Neuronal stem cell (in vitro differentiated cells): ENCODE data around the gene SPAG5.
A peak's percentile ranks its signal among the peaks of the same experiment; 100 is the strongest.

Experiments
- DNase-seq: peaks from one replicate; pipeline ENCODE4 v3.0.0-alpha.2; 2013; ENCODE audit warnings: low spot score
- H2AFZ ChIP-seq: one replicate; pipeline ENCODE4 v1.6.1; 2013; ENCODE audit warnings: mild to moderate bottlenecking, low read length, inconsistent platforms
- H2AK5ac ChIP-seq: 2 replicates; pipeline ENCODE4 v1.6.1; 2013; ENCODE audit warnings: low read depth, mild to moderate bottlenecking, inconsistent platforms, low read length, moderate library complexity, mixed read lengths
- H2BK120ac ChIP-seq: 2 replicates; pipeline ENCODE4 v1.6.1; 2013; ENCODE audit warnings: low read depth, mild to moderate bottlenecking, inconsistent platforms, low read length, moderate library complexity, mixed read lengths
- H2BK12ac ChIP-seq: one replicate; pipeline ENCODE4 v1.6.1; 2013; ENCODE audit warnings: low read length, inconsistent platforms
- H2BK15ac ChIP-seq: 2 replicates; pipeline ENCODE4 v1.6.1; 2013; ENCODE audit warnings: mild to moderate bottlenecking, low read length, inconsistent platforms, mixed read lengths
- H2BK5ac ChIP-seq: one replicate; pipeline ENCODE4 v1.6.1; 2013; ENCODE audit warnings: inconsistent platforms, mild to moderate bottlenecking, low read length, moderate library complexity
- H3K14ac ChIP-seq: one replicate; pipeline ENCODE4 v1.6.1; 2013; ENCODE audit warnings: low read length, inconsistent platforms
- H3K18ac ChIP-seq: 2 replicates; pipeline ENCODE4 v1.6.1; 2013; ENCODE audit warnings: low read length, inconsistent platforms
- H3K23ac ChIP-seq: 2 replicates; pipeline ENCODE4 v1.6.1; 2013; ENCODE audit warnings: low read depth, mild to moderate bottlenecking, mixed read lengths, low read length, inconsistent platforms; ENCODE audit not compliant: poor library complexity
- H3K27ac ChIP-seq: replicated peaks from 3 replicates; pipeline ENCODE4 v1.5.1; 2013; ENCODE audit warnings: low read length, inconsistent platforms
- H3K27me3 ChIP-seq, 3 experiments: 2 replicates each; pipeline ENCODE4 v1.6.1; 2013; ENCODE audit warnings: low read length in 3 of 3, mild to moderate bottlenecking in 2 of 3, inconsistent platforms in 1 of 3, low read depth in 1 of 3, mixed read lengths in 1 of 3, moderate library complexity in 1 of 3; ENCODE audit not compliant: control insufficient read depth in 3 of 3, insufficient read depth in 3 of 3
- H3K36me3 ChIP-seq, 2 donors: replicated peaks in 1 of 2; 2 replicates each; pipeline ENCODE4 v1.6.1; 2013; ENCODE audit warnings: low read length in 2 of 2; ENCODE audit not compliant: control insufficient read depth in 2 of 2, insufficient read depth in 2 of 2
- H3K4ac ChIP-seq: 2 replicates; pipeline ENCODE4 v1.6.1; 2013; ENCODE audit warnings: inconsistent platforms, mild to moderate bottlenecking, low read length, moderate library complexity
- H3K4me1 ChIP-seq, 2 donors: 1 replicate in 1 of 2; 2 replicates in 1 of 2; pipeline ENCODE4 v1.6.1; 2013; ENCODE audit warnings: low read length in 2 of 2, low read depth in 1 of 2; ENCODE audit not compliant: control insufficient read depth in 2 of 2, insufficient read depth in 1 of 2
- H3K4me2 ChIP-seq: one replicate; pipeline ENCODE4 v1.6.1; 2013; ENCODE audit warnings: mild to moderate bottlenecking, low read length, inconsistent platforms; ENCODE audit not compliant: insufficient read depth, poor library complexity, severe bottlenecking
- H3K4me3 ChIP-seq, 2 donors: 2 replicates each; pipeline ENCODE4 v1.5.1; 2013; ENCODE audit warnings: low read length in 2 of 2, mild to moderate bottlenecking in 2 of 2, inconsistent platforms in 1 of 2, moderate library complexity in 1 of 2
- H3K79me1 ChIP-seq: one replicate; pipeline ENCODE4 v1.6.1; 2013; ENCODE audit warnings: low read depth, mild to moderate bottlenecking, inconsistent platforms, low read length, moderate library complexity
- H3K9ac ChIP-seq: one replicate; pipeline ENCODE4 v1.6.1; 2013; ENCODE audit warnings: mild to moderate bottlenecking, low read depth, low read length, inconsistent platforms; ENCODE audit not compliant: poor library complexity
- H3K9me3 ChIP-seq, 2 donors: replicated peaks in 1 of 2; 2 replicates each; pipeline versions ENCODE3 to v1.6.1; 2013; ENCODE audit warnings: low read length in 2 of 2, mild to moderate bottlenecking in 2 of 2, inconsistent platforms in 1 of 2, low read depth in 1 of 2, mixed read lengths in 1 of 2, moderate library complexity in 1 of 2; ENCODE audit not compliant: control insufficient read depth in 2 of 2, insufficient read depth in 1 of 2
- H4K8ac ChIP-seq: one replicate; pipeline ENCODE4 v1.6.1; 2013; ENCODE audit warnings: low read depth, mild to moderate bottlenecking, inconsistent platforms, low read length, moderate library complexity
- H4K91ac ChIP-seq: one replicate; pipeline ENCODE4 v1.6.1; 2013; ENCODE audit warnings: low read length, low read depth, mild to moderate bottlenecking, inconsistent platforms; ENCODE audit not compliant: poor library complexity
- WGBS, 2 donors: extraction: QIAGEN DNeasy Blood & Tissue Kit; methylation state at CpG; one replicate each; pipeline ENCODE4 v1.1.7; 2013; ENCODE audit warnings: missing lambda C conversion rate in 2 of 2, mixed read lengths in 1 of 2; ENCODE audit not compliant: insufficient read length in 2 of 2, insufficient replicate concordance in 1 of 2; ENCODE audit errors: extremely low coverage in 2 of 2; 5-methylcytosine and 5-hydroxymethylcytosine counted together

Gene SPAG5

DNA sequence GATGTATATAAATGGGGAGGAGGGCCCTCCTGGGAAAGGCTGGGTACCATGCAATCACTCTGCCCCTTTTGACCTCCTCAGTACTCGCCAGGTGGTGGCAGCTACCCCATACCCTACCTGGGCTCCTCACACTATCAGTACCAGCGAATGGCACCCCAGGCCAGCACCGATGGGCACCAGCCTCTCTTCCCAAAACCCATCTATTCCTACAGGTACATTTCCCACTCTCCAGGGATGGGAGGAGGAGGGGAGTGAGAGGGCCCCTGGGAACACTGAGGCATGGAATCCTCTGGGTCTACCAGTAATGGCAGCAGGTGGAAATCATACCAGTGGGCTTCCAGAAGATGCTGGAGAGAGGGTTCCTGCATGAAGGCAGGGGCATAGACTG is 69.8 kb downstream of the SPAG5 start:
- Histone ChIP-seq H2BK12ac (no peak overlapping the region), H2AFZ (no peak overlapping the region), H3K9ac (no peak overlapping the region), H3K4me2 (no peak overlapping the region), H2AK5ac (peak overlapping the region; percentile 16), H4K8ac (no peak overlapping the region), H3K4me3 (no peak overlapping the region), H3K79me1 (no peaks in the 10 kb centered on the region), H3K18ac (no peak overlapping the region), H3K4me1 (peaks cover 9 to 24% of the 10 kb centered on the region in 2 donors), H2BK15ac (no peak overlapping the region), H3K23ac (no peak overlapping the region), H3K36me3 (no peaks in the 10 kb centered on the region), H3K9me3 (no peaks in the 10 kb centered on the region), H3K14ac (no peak overlapping the region), H3K27ac (no peak overlapping the region), H3K4ac (no peak overlapping the region), H3K27me3 (peaks cover 0 to 15% (median 0%) of the 10 kb centered on the region in 3 experiments), H2BK5ac (no peak overlapping the region), H4K91ac (no peak overlapping the region), H2BK120ac (no peak overlapping the region)
- no peak for DNase-seq
- WGBS, 2 donors = no CpG with 5 or more reads among the region's 3 CpGs

GRCh38 chr17:28528327-28529012 is 70.4 kb downstream of the SPAG5 start:
- peaks cover 9 to 24% of the 10 kb centered on the region in 2 donors for H3K4me1 ChIP-seq
- H3K14ac ChIP-seq = no peak overlapping the region
- H3K27ac ChIP-seq = no peak overlapping the region
- no peak overlapping the region for H3K9ac ChIP-seq
- no peak overlapping the region for H3K4ac ChIP-seq
- WGBS, 2 donors = no CpG with 5 or more reads among the region's 9 CpGs
- H4K91ac ChIP-seq = no peak overlapping the region
- H2AFZ ChIP-seq = no peak overlapping the region
- no peak overlapping the region for H4K8ac ChIP-seq
- H3K23ac ChIP-seq = peak overlapping the region; percentile 10
- no peaks in the 10 kb centered on the region for H3K36me3 ChIP-seq
- DNase-seq = no peak
- no peak overlapping the region for H2BK5ac ChIP-seq
- H3K4me3 ChIP-seq = no peak overlapping the region
- no peak overlapping the region for H2BK120ac ChIP-seq
- peaks cover 0 to 9% (median 0%) of the 10 kb centered on the region in 3 experiments for H3K27me3 ChIP-seq
- no peaks in the 10 kb centered on the region for H3K9me3 ChIP-seq
- H3K79me1 ChIP-seq = no peaks in the 10 kb centered on the region
- H2BK15ac ChIP-seq = no peak overlapping the region
- H3K18ac ChIP-seq = no peak overlapping the region
- no peak overlapping the region for H2BK12ac ChIP-seq
- no peak overlapping the region for H2AK5ac ChIP-seq
- no peak overlapping the region for H3K4me2 ChIP-seq

GRCh38 chr17:28527859-28528258 is 71.0 kb downstream of the SPAG5 start:
- no peaks in the 10 kb centered on the region for H3K36me3 ChIP-seq
- H3K27ac ChIP-seq = no peak overlapping the region
- H3K4me3 ChIP-seq = no peak overlapping the region
- no peak overlapping the region for H3K9ac ChIP-seq
- H4K8ac ChIP-seq = no peak overlapping the region
- DNase-seq = no peak
- H2BK5ac ChIP-seq = no peak overlapping the region
- no peak overlapping the region for H2BK15ac ChIP-seq
- H4K91ac ChIP-seq = no peak overlapping the region
- H3K27me3 ChIP-seq = peaks cover 0 to 12% (median 0%) of the 10 kb centered on the region in 3 experiments
- no peak overlapping the region for H3K4ac ChIP-seq
- no peak overlapping the region for H3K4me2 ChIP-seq
- H3K18ac ChIP-seq = no peak overlapping the region
- H3K79me1 ChIP-seq = no peaks in the 10 kb centered on the region
- no peak overlapping the region for H2BK120ac ChIP-seq
- H3K4me1 ChIP-seq = peaks cover 7 to 24% of the 10 kb centered on the region in 2 donors
- no CpG with 5 or more reads among the region's 2 CpGs for WGBS, 2 donors
- no peak overlapping the region for H2AK5ac ChIP-seq
- H3K14ac ChIP-seq = peak overlapping the region; percentile 56
- no peaks in the 10 kb centered on the region for H3K9me3 ChIP-seq
- no peak overlapping the region for H2AFZ ChIP-seq
- no peak overlapping the region for H2BK12ac ChIP-seq
- H3K23ac ChIP-seq = peak overlapping the region; percentile 10
